ENCODE results near the gene NTN4.

GRCh38 chr12:95615749-95616148, 174.8 kb downstream of the NTN4 start:
- TF ChIP-seq POLR2A (IDR thresholded peaks at IDR 0.05) = no peak
- TF ChIP-seq CTCF (IDR thresholded peaks at IDR 0.05) = no peak
- TF ChIP-seq EP300 (IDR thresholded peaks at IDR 0.05; ENCODE audit: low read depth) = no peak
- no peak for TF ChIP-seq POLR2AphosphoS5 (IDR thresholded peaks at IDR 0.05)
